GM19351 (cell line): ENCODE measurements around the gene GALNT10.
A peak's percentile ranks its signal among the peaks of the same experiment; 100 is the strongest.

Source experiments
- ATAC-seq: cut with Tn5 transposase; IDR thresholded peaks from one replicate; pipeline ENCODE4 v1.9.1; 2021; ENCODE audit warnings: mild to moderate bottlenecking, moderate library complexity; ENCODE audit not compliant: unreplicated experiment

GALNT10 gene

DNA sequence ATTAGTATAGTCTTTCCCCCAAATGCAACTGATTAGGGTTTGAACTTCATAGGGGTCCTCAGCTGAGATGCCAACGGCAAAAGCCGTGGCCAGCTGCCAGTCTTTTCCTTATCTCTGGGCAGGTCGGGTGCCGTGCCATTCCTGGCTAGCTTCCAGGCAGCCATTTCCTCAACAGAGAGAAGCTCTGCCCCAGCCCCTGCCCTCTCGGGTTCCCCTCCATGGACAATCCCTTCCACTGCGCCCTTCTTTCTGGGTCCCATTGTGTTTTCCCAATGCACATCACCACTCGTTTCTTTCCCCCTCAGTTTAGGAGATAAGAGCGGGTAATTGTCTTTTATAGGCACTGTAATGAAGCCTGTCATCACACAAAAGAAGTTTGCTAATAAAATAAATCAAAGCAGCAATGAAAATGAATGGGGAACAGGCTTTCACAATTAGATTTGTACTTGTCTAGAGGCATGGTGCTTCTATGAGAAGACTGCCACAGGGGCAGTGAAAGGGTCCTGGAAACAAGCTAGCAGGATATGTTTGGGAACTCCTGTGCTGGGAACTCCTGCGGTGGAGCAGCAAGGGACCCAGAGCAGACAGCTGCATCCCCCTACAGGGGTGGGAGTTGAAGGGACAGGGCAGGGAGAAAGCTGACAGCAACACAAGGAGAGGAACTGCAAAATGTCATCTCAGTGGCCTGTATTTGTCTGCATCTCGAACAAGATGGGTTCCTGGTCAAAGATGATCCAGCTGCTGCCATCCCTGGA, 207.3 kb downstream of the GALNT10 start:
- ATAC-seq = no peak

GRCh38 chr5:154400678-154401077, 210.1 kb downstream of the GALNT10 start:
- ATAC-seq = no peak

GRCh38 chr5:154401355-154401754, 210.8 kb downstream of the GALNT10 start:
- ATAC-seq = no peak

- ATAC-seq = no peak
These were observed 211.4 kb downstream of the GALNT10 start for GRCh38 chr5:154401931-154402330.

DNA sequence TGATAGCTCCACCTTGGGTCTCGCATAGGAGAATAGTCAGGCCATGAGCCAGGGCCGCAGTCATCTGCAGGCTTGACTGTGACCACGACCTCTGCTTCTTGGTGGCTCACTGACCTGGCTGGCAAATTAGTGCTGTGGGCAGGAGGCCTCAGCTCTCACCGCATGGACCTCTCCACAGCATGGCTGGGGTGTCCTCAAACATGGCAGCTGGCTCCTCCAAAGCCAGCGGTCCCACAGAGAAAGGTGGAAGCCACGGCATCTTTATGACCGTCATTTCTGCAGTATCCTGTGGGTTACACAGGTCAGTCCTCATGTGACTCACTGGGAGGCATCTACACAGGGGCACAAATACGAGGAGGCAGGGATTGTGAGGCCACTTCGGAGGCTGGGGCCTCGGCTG, 212.1 kb downstream of the GALNT10 start:
- no peak for ATAC-seq

GRCh38 chr5:154403234-154403633, 212.7 kb downstream of the GALNT10 start:
- no peak for ATAC-seq

DNA sequence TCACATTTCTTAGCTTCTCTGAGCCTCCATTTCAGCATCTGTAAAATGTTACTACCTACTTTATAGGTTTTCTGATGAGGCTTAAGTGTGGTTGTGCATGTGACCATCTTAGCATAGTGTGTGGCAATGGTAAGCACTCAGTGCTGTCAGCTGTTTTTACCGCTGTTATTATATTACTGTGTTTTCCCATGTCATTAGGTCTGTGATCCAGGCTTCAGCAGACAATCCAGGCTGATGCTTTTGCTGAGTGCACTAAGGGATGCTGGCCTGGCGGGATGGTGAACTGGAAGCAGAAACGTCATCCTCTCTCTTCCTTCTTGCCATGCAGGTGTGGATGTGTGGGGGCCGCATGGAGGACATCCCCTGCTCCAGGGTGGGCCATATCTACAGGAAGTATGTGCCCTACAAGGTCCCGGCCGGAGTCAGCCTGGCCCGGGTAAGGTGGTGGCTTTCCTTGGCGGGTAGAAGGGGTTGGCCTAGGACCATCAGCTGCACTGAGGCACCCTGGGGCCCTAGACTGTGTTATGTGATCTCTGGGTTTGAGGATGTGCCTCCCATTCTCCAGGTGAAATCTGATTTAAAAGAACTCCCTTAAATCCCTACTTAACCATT, 213.3 kb downstream of the GALNT10 start:
- no peak for ATAC-seq

- peak; percentile 99 for ATAC-seq
These were observed 214.7 kb downstream of the GALNT10 start for GRCh38 chr5:154405078-154405792.

DNA sequence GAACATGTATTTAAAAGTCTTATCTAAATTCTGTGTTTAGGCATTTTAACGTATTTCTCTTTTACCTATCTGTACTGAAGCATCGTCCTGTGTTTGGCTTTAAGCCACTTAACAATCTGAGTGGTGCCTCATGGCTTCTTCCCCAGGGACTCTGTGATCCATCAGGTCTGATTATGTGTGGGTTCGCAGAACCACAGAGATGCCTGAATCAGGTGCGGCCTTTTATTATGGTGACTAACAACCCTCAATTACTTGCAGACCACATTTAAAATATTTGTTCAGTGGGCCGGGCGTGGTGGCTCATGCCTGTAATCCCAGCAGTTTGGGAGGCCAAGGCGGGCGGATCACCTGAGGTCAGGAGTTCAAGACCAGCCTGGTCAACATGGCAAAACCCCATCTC, 215.7 kb downstream of the GALNT10 start:
- ATAC-seq = no peak

GRCh38 chr5:154406826-154407225, 216.3 kb downstream of the GALNT10 start:
- ATAC-seq = no peak

DNA sequence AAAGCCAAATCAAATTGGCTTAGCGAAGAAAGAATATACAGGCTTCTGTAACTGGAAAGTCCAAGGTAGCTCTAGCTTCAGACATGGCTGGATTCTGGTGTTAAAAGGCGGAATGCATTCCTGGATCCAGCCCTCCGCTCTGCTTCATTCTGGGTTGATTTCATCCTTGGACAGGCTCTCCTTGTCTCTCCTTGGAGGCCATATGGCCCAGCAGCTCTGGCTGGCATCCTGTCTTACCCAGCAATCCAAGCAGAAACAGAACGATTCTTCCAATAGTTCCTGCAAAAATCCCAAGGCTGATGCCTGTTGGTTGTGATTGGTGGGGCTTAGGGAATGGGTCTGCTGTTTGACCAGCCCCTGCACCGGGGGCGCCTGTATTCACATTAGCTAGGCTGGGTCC, 218.3 kb downstream of the GALNT10 start:
- ATAC-seq = no peak

- no peak for ATAC-seq
These were observed 218.8 kb downstream of the GALNT10 start for GRCh38 chr5:154409230-154409840.

DNA sequence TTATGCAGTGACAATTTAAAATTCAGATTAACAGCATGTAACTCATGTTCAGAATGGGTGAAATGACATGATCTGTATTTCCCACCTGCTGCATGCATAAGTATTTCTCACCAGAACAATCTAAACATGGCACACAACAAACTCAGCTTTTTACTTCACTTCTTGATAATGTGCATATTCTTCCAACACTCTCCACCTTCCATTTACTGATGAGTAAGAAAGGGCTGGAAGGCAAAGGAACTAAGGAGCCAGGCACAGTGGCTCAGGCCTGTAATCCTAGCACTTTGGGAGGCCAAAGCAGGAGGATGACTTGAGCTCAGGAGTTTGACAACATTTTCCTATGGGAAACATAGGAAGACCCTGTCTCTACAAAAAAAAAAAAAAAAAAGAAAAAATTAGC, 219.5 kb downstream of the GALNT10 start:
- no peak for ATAC-seq

GRCh38 chr5:154410786-154411185, 220.3 kb downstream of the GALNT10 start:
- ATAC-seq = no peak

DNA sequence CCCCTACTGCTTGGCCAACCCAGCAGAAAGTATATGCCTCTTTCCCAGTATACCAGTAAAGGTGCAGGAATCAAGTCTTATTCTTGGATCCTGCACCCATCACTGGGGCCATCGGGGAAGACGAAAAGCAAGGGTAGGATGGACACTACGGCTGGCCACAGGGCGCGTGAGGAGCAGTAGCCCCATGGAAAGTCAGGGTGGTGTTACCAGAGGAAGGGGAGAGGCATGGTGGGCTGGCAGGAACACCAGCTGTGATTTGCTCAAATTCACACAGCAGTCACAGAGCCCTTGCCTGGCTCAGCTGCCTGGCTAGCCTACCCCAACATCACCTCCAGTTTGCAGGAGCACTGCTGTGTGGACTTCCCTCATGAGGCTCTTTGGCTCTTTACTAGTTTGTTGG, 220.8 kb downstream of the GALNT10 start:
- ATAC-seq = no peak

DNA sequence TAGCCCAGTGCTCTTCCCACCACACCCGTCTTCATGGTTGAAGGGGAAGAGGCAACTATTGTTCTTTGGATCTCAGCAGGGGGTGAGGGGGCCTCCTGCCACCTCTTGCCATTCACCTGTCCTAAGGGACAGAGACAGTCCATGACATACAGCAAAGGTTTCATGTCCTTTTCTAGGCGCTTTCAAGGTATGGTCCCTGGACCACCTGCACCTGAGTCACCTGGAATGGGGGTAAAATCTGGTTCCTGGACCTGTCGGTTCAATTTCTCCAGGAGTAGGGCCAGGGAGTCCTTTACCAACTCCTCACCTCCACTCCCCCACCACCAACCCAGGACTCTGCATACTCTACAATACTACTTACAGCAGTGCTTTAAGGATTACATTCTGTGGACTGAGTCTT, 221.8 kb downstream of the GALNT10 start:
- ATAC-seq = no peak

- ATAC-seq = no peak
These were observed 222.4 kb downstream of the GALNT10 start for GRCh38 chr5:154412925-154413324.

DNA sequence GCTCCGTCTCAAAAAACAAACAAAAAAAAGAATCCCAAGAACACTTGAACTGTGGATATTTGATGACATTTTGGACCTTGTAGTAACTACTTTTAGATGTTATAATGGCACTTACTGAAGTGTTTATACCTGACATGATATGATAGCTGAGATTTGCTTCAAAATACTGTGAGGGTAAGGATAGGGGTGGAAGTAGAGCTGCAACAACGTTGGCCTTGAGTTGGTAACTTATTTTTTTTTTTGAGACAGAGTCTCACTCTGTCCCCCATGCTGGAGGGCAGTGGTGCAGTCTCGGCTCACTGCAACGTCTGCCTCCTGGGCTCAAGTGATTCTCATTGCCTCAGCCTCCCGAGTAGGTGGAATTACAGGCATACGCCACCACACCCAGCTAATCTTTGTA, 224.6 kb downstream of the GALNT10 start:
- ATAC-seq = no peak

DNA sequence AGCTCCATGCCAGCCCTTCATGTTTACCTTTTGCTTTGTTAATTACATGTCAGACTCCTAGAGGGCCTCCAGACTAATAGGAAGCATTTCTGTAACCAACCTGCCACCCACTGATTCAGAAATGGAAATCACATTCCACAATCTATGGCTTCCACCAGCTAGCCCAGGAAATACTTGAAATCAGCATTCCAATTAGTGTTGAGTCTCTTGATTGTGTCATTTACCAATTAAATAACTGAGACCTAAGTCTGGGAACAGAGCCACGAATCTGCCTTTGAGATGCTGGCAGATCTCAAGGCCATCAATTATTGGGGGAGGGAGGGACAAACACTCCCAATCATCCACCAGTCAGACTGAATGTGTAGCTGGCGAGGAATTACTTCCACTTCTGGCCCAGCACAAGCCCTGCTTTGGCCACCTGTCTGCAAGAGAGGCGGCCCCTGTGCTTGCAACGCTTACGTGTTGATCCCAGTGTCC, 227.8 kb downstream of the GALNT10 start:
- no peak for ATAC-seq

GRCh38 chr5:154419236-154419635, 228.7 kb downstream of the GALNT10 start:
- ATAC-seq = no peak

DNA sequence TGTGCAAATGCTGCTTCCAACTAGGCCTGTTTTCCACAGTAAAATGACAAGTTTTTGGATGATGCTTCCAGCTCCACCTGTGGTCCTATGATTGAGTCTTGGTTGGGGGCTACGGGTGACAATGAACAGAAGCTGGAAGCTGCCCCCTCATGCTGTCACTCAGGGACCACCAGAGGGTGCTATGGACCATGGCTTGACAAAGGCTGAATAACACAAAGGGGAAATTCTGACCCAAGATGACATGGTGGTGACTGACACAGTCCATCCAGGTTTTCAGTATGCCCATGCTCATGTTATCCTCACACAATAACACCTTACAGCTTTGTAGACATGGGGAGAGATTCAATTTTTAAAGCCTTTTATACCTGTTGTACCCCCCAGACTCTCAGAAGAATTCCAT, 231.3 kb downstream of the GALNT10 start:
- ATAC-seq = no peak

DNA sequence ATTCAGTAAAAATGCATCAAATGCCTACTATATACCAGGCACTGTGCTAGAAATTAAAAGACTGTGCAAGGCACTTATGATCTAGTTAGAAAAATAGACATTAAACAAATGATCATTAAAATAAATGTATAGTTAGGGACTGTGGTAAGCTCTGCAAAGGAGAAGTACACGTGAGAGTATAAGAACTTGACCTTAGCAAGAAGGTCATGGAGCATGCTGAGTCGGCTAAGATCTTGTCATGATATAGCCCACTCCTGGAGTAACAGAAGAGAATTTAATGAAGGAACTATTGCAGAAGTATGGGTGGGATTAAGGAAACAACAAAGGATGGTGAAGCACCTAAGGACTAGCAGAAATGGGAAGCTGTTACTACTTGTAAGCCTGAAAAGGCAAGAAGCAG, 231.8 kb downstream of the GALNT10 start:
- no peak for ATAC-seq
